Omental fat pad (tissue), 4 donors: Measurements from ENCODE around the gene CD9. TPM values are rescaled to one million over a fixed set of nuclear protein-coding genes. Genes with fewer than 3 reads are reported as not detected.
A peak's percentile ranks its signal among the peaks of the same experiment; 100 is the strongest.

Experiments used
- ATAC-seq: fragments of 150-250 bp; one replicate; pipeline ENCODE4 v1.9.1; 2016; ENCODE audit warnings: mild to moderate bottlenecking, moderate library complexity; ENCODE audit not compliant: low FRiP score
- DNase-seq: peaks from one replicate; pipeline ENCODE4 v3.0.0-alpha.2; 2019; ENCODE audit warnings: low spot score
- CTCF ChIP-seq, 3 donors: fragments of 450-650 bp; IDR thresholded peaks; one replicate each; pipeline ENCODE4 v1.5.1; 2016 to 2017; ENCODE audit warnings: antibody characterized with exemption in 3 of 3, mild to moderate bottlenecking in 3 of 3, moderate library complexity in 2 of 3
- small RNA-seq: library from RNA; depleted of rRNA; stranded (forward); fragments of <200 nt; gene quantifications from one replicate; pipeline ENCODE3, GENCODE V24; 2016
- total RNA-seq, 4 donors: library from RNA; depleted of rRNA; stranded (reverse); fragments of >200 nt; gene quantifications; one replicate each; pipeline ENCODE4 v1.1.0, GENCODE V29; 2016

Gene CD9
- total RNA-seq, 4 donors from 2014 or later: 68.3 to 181 (median 119) TPM

- no peak for ATAC-seq
- no peak for TF ChIP-seq CTCF (IDR thresholded peaks at IDR 0.05)
- no peak for DNase-seq
Measured at GRCh38 chr12:6282453-6282840, 82.2 kb downstream of the CD9 start.

GRCh38 chr12:6284273-6284672, 84.1 kb downstream of the CD9 start:
- no peak for DNase-seq
- no peak for TF ChIP-seq CTCF (IDR thresholded peaks at IDR 0.05)
- ATAC-seq: no peak

- peak in 1 of 3 donors; percentile 72 for TF ChIP-seq CTCF (IDR thresholded peaks at IDR 0.05)
- DNase-seq (no peak), ATAC-seq (peak; percentile 67)
Measured at GRCh38 chr12:6285063-6285477, 84.9 kb downstream of the CD9 start.

- no peak for DNase-seq
Measured at GRCh38 chr12:6285532-6286306, 85.5 kb downstream of the CD9 start.

More at GRCh38 chr12:6285532-6286306, 85.5 kb downstream of the CD9 start:
- TF ChIP-seq CTCF (IDR thresholded peaks at IDR 0.05): no peak
- ATAC-seq: no peak

Small RNAs within 50 kb of the gene (small RNA-seq; reads per million reads assigned to genes)
- gene ATP5MFP5 (not detected), gene RF00019 (not detected)

Other genes with a start within 250 kb of the CD9 start
- 1,000 to 10,000 TPM in 1 of 4 donors, 100 to 1,000 TPM in 2, 10 to 100 TPM in 1; 78.4 to 1,203 (median 422) TPM for gene VWF, start 75.7 kb upstream of the CD9 start, total RNA-seq
- gene PLEKHG6, start 110.3 kb downstream of the CD9 start, total RNA-seq: 10 to 100 TPM; 10.1 to 77.1 (median 13.8) TPM
- 100 to 1,000 TPM; 279 to 689 (median 317) TPM for gene TNFRSF1A, start 141.7 kb downstream of the CD9 start, total RNA-seq
- 10 to 100 TPM in 3 of 4 donors, 1 to 10 TPM in 1; 1.9 to 29.0 (median 15.7) TPM for gene SCNN1A, start 175.2 kb downstream of the CD9 start, total RNA-seq
- gene LTBR, start 183.8 kb downstream of the CD9 start, total RNA-seq: 100 to 1,000 TPM in 3 of 4 donors, 10 to 100 TPM in 1; 99.9 to 171 (median 142) TPM
- gene CD27, start 244.6 kb downstream of the CD9 start, total RNA-seq: under 1 TPM in 3 of 4 donors, not detected in 1; 0.50 to 0.96 (median 0.65) TPM